Esophagus muscularis mucosa (tissue), 3 donors: ENCODE measurements around the gene SEC14L1.

ENCODE experiments used
- POLR2A ChIP-seq: fragments of 450-650 bp; IDR thresholded peaks from one replicate; pipeline ENCODE4 v1.6.1; 2017; ENCODE audit warnings: antibody characterized with exemption, moderate library complexity, mild to moderate bottlenecking, low read depth
- POLR2AphosphoS5 ChIP-seq, 2 donors: sonication (generic); formaldehyde crosslinking; IDR thresholded peaks; one replicate each; pipeline ENCODE4 v1.6.1; 2017; ENCODE audit warnings: antibody characterized with exemption in 2 of 2
- TF ChIP-seq, protein P1 (sequence below), 3 experiments: fragments of 200-600 bp in 2 of 3; fragments of 450-650 bp in 1 of 3; sonication (generic) in 2 of 3; IDR thresholded peaks; one replicate each; pipeline ENCODE4 v1.5.1; 2017 to 2019; ENCODE audit warnings: antibody characterized with exemption in 3 of 3, mild to moderate bottlenecking in 2 of 3, moderate library complexity in 1 of 3

DNA sequence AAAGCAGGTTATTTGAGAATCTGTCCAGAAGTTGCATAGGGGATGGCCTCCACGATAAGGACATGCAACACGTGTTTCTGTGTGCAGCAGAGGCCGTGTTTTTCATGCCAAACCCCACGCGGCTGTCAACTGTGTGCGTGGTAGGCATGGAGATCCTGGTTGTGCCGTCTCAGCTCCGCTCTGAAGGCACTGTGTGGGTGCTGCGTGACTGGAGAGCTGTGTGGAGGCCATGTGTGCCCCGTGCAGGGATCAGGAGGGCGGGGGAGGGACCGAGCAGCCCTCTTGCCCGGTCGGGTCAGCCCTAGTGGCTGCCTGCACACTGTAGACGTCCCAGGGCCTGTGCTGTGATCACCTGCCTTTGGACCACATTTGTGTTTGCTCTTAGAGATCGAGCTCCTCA, 74.5 kb downstream of the SEC14L1 start:
- TF ChIP-seq POLR2AphosphoS5 (IDR thresholded peaks at IDR 0.05) (no peak), POLR2A (no peak)
- TF ChIP-seq, protein P1, sequence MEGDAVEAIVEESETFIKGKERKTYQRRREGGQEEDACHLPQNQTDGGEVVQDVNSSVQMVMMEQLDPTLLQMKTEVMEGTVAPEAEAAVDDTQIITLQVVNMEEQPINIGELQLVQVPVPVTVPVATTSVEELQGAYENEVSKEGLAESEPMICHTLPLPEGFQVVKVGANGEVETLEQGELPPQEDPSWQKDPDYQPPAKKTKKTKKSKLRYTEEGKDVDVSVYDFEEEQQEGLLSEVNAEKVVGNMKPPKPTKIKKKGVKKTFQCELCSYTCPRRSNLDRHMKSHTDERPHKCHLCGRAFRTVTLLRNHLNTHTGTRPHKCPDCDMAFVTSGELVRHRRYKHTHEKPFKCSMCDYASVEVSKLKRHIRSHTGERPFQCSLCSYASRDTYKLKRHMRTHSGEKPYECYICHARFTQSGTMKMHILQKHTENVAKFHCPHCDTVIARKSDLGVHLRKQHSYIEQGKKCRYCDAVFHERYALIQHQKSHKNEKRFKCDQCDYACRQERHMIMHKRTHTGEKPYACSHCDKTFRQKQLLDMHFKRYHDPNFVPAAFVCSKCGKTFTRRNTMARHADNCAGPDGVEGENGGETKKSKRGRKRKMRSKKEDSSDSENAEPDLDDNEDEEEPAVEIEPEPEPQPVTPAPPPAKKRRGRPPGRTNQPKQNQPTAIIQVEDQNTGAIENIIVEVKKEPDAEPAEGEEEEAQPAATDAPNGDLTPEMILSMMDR (IDR thresholded peaks at IDR 0.05), result no peak
